Neural cell (in vitro differentiated cells): ENCODE results near the gene EIF4H. TPM values are rescaled to one million over a fixed set of nuclear protein-coding genes. Genes with fewer than 3 reads are reported as not detected.

ENCODE experiments used
- H2AFZ ChIP-seq: fragments of 200-600, 300-800 bp; sonication (generic), shearing (Covaris generic); 2 replicates; pipeline ENCODE4 v1.6.0; 2014; ENCODE audit warnings: low read depth, mild to moderate bottlenecking, antibody characterized with exemption, low read length, moderate library complexity
- H3F3A ChIP-seq: fragments of 200-600 bp; shearing (Covaris generic); 2 replicates; pipeline ENCODE4 v1.6.1; 2016; ENCODE audit warnings: mild to moderate bottlenecking, moderate library complexity, mixed read lengths, antibody characterized with exemption, low read length; ENCODE audit not compliant: insufficient read depth, poor library complexity, severe bottlenecking
- H3K27ac ChIP-seq: fragments of 200-600, 300-800 bp; sonication (generic), shearing (Covaris generic); 2 replicates; pipeline ENCODE4 v1.5.1; 2014; ENCODE audit warnings: mild to moderate bottlenecking, low read length, moderate library complexity
- H3K27me3 ChIP-seq: fragments of 300-800, 200-600 bp; sonication (generic), shearing (Covaris generic); 2 replicates; pipeline ENCODE4 v1.6.0; 2014; ENCODE audit warnings: mild to moderate bottlenecking, low read depth, low read length, moderate library complexity; ENCODE audit not compliant: insufficient read depth
- H3K36me3 ChIP-seq: fragments of 300-800, 200-600 bp; sonication (generic), shearing (Covaris generic); 2 replicates; pipeline ENCODE4 v1.5.1; 2014; ENCODE audit warnings: mild to moderate bottlenecking, antibody characterized with exemption, low read length, moderate library complexity; ENCODE audit not compliant: insufficient read depth
- H3K4me2 ChIP-seq: fragments of 300-800, 200-600 bp; sonication (generic), shearing (Covaris generic); 2 replicates; pipeline ENCODE4 v1.6.0; 2014; ENCODE audit warnings: mild to moderate bottlenecking, low read length
- H3K4me3 ChIP-seq: fragments of 300-800, 200-600 bp; sonication (generic), shearing (Covaris generic); 2 replicates; pipeline ENCODE4 v1.5.1; 2014; ENCODE audit warnings: mild to moderate bottlenecking, low read length, moderate library complexity
- H3K79me2 ChIP-seq: fragments of 200-600 bp; shearing (Covaris generic); replicated peaks from 2 replicates; pipeline ENCODE4 v1.6.0; 2014; ENCODE audit warnings: mild to moderate bottlenecking, low read length, moderate library complexity; ENCODE audit not compliant: insufficient read depth
- H3K9ac ChIP-seq: fragments of 300-800, 200-600 bp; sonication (generic), shearing (Covaris generic); 2 replicates; pipeline ENCODE4 v1.6.1; 2016; ENCODE audit warnings: mild to moderate bottlenecking, low read length, mixed read lengths
- H3K9me2 ChIP-seq: fragments of 200-600 bp; shearing (Covaris generic); 2 replicates; pipeline ENCODE4 v1.6.1; 2016; ENCODE audit warnings: mild to moderate bottlenecking, low read length, mixed read lengths; ENCODE audit not compliant: insufficient read depth
- H3K9me3 ChIP-seq: fragments of 200-600, 300-800 bp; sonication (generic), shearing (Covaris generic); 2 replicates; pipeline ENCODE4 v1.6.1; 2016; ENCODE audit warnings: mild to moderate bottlenecking, mixed run types, low read length, moderate library complexity, mixed read lengths
- H4K20me1 ChIP-seq: fragments of 200-600 bp; shearing (Covaris generic); 2 replicates; pipeline ENCODE4 v1.6.1; 2016; ENCODE audit warnings: mild to moderate bottlenecking, mixed run types; ENCODE audit not compliant: insufficient read depth
- CTCF ChIP-seq: fragments of 450-650 bp; IDR thresholded peaks from 2 replicates; pipeline ENCODE4 v1.5.1; 2014; ENCODE audit warnings: antibody characterized with exemption, mild to moderate bottlenecking, moderate library complexity; ENCODE audit not compliant: poor library complexity, severe bottlenecking
- EP300 ChIP-seq: fragments of 450-650 bp; conservative IDR thresholded peaks from 2 replicates; pipeline ENCODE4 v1.6.1; 2014; ENCODE audit warnings: antibody characterized with exemption, mild to moderate bottlenecking, moderate library complexity; ENCODE audit not compliant: poor library complexity, severe bottlenecking
- EZH2 ChIP-seq: fragments of 200-600, 300-800 bp; shearing (Covaris generic), sonication (generic); IDR thresholded peaks from 2 replicates; pipeline ENCODE4 v1.6.1; 2014; ENCODE audit warnings: antibody characterized with exemption, low read length, borderline replicate concordance, mild to moderate bottlenecking; ENCODE audit not compliant: insufficient read depth, poor library complexity, severe bottlenecking
- MXI1 ChIP-seq: fragments of 450-650 bp; conservative IDR thresholded peaks from 2 replicates; pipeline ENCODE4 v1.6.1; 2014; ENCODE audit warnings: antibody characterized with exemption, mild to moderate bottlenecking; ENCODE audit not compliant: poor library complexity, severe bottlenecking
- POLR2AphosphoS5 ChIP-seq: IDR thresholded peaks from 2 replicates; pipeline ENCODE4 v1.6.1; 2012
- RAD21 ChIP-seq: fragments of 450-650 bp; conservative IDR thresholded peaks from 2 replicates; pipeline ENCODE4 v1.6.1; 2014; ENCODE audit warnings: antibody characterized with exemption, mild to moderate bottlenecking, moderate library complexity
- REST ChIP-seq: IDR thresholded peaks from 2 replicates; pipeline ENCODE4 v1.6.1; 2012; ENCODE audit warnings: borderline replicate concordance
- SMC3 ChIP-seq: fragments of 450-650 bp; conservative IDR thresholded peaks from 2 replicates; pipeline ENCODE4 v1.6.1; 2014; ENCODE audit warnings: antibody characterized with exemption, mild to moderate bottlenecking, moderate library complexity; ENCODE audit not compliant: poor library complexity
- TAF1 ChIP-seq: IDR thresholded peaks from 2 replicates; pipeline ENCODE4 v1.6.1; 2012; ENCODE audit warnings: low read depth
- polyA plus RNA-seq: library from polyadenylated mRNA; depleted of rRNA; stranded (reverse); fragments of >200 nt; gene quantifications from 2 replicates; pipeline ENCODE4 v1.2.3, GENCODE V29; 2014

Gene EIF4H
- polyA plus RNA-seq, 1 donor from 2014 or later = 170 TPM

- Histone ChIP-seq H2AFZ (no peak overlapping the region), H3K4me2 (no peak overlapping the region), H3K27me3 (no peaks in the 10 kb centered on the region), H3K4me3 (no peak overlapping the region), H3K79me2 (peaks cover 99% of the 10 kb centered on the region), H3K36me3 (peaks cover 10% of the 10 kb centered on the region), H3F3A (no peaks in the 10 kb centered on the region), H3K9me2 (no peaks in the 10 kb centered on the region), H3K27ac (no peak overlapping the region), H4K20me1 (peaks cover 19% of the 10 kb centered on the region), H3K9ac (no peak overlapping the region), H3K9me3 (no peaks in the 10 kb centered on the region)
- TF ChIP-seq RAD21 (no peak), EZH2 (no peak), TAF1 (no peak)
These were observed 6.7 kb downstream of the EIF4H start for GRCh38 chr7:74180866-74181265.

- H3K4me2 ChIP-seq = no peak overlapping the region
- H3K27ac ChIP-seq = no peak overlapping the region
- peaks cover 19% of the 10 kb centered on the region for H4K20me1 ChIP-seq
- H3K9me3 ChIP-seq = no peaks in the 10 kb centered on the region
- H3K36me3 ChIP-seq = peaks cover 10% of the 10 kb centered on the region
- no peaks in the 10 kb centered on the region for H3K9me2 ChIP-seq
- H3K4me3 ChIP-seq = no peak overlapping the region
- H3K79me2 ChIP-seq = peaks cover 99% of the 10 kb centered on the region
- no peaks in the 10 kb centered on the region for H3K27me3 ChIP-seq
- H2AFZ ChIP-seq = no peak overlapping the region
- H3F3A ChIP-seq = no peaks in the 10 kb centered on the region
- TF ChIP-seq CTCF (no peak), REST (no peak), POLR2AphosphoS5 (no peak), MXI1 (no peak), SMC3 (no peak), EZH2 (no peak), RAD21 (no peak), TAF1 (no peak), EP300 (no peak)
- H3K9ac ChIP-seq = no peak overlapping the region
These were observed 7.7 kb downstream of the EIF4H start for GRCh38 chr7:74181821-74182220.
